GM18508 (cell line): ENCODE results near the gene NEGR1.
A peak's percentile ranks its signal among the peaks of the same experiment; 100 is the strongest.

Experiments used
- ATAC-seq: cut with Tn5 transposase; IDR thresholded peaks from one replicate; pipeline ENCODE4 v1.9.1; 2021; ENCODE audit warnings: moderate number of reproducible peaks; ENCODE audit not compliant: insufficient read depth, unreplicated experiment

The NEGR1 gene

DNA sequence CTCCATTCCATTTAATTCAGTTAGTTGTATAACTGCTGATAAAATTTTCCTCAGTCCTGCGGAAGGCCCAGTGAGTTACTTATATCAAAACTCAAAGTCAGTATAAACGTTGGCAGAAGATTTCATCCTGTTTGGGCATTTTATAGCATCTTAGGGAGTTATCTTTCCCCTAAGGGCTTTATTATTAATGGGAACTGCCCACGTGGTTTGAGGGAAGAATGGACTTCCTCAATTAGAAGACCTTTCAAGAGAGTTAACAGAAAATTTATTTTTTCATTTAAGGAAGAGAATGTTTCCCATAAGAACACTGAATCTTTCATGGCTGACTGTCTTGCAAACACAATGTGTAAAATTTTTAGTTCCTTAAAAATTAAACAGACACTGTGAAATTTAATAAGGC, 400.1 kb downstream of the NEGR1 start:
- ATAC-seq, result no peak

DNA sequence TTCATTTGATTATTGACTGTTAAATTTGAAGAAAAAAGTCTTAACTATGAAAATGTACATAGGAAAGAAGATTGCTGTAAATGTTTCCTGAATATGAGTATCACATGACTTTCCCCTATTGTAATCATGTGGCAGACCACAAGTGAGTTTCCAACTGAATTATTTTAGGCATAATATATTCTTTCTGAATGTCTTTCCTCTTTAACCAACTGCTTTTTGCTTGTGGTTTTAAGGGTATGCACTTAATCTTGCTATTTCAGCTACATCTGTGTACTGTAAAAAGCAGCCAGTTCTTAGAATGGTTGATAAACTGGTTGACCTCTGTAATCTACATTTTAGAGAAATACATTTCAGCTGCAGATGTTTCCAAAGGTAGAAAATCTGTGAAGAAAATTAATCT, 400.7 kb downstream of the NEGR1 start:
- ATAC-seq, result no peak

DNA sequence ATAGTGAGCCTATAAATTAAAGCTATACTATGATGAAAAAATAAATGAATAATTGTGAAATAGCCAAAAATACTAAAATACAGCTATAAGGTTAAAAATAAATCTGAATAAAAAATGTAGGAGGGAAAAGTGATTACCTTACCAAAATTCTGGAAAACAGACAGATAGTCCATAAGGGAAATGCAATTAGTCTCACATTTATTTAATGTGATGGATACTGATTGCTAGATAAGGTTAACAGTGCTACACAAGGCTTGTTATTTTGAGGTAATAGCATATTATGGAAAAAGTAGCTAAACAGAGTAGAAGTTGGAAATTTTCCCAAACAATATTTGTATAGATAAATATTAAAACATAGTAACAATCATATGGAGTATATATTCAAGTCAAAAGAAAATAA, 413.0 kb downstream of the NEGR1 start:
- no peak for ATAC-seq

DNA sequence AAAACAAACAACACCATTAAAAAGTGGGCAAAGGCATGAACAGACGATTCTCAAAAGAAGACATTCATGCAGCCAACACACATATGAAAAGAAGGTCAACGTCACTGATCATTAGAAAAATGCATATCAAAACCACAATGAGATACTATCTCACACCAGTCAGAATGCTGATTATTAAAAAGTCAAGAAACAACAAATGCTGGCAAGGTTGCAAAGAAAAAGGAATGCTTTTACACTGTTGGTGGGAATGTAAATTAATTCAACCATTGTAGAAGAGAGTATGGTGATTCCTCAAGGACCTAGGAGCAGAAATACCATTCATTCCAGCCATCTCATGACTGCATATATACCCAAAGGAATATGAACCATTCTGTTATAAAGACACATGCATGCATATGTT, 419.6 kb downstream of the NEGR1 start:
- ATAC-seq, result no peak

DNA sequence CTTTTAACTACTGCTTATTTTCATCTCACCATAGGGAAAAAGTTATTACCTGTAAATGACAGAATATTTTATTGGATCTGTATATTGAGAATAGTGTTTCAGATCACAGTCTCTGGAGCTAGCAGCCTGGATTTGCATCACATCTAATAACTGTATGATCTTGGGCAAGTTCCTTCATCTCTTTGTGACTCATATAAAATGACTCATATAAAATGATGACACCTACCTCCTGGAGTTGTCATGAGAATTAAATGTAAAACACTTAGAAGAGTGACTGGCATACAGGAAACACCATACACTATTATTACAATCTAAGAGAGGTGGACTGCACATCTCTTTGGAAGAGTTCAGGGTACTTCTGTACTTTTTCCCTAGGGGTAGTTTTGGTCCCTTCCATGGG, 421.3 kb downstream of the NEGR1 start:
- no peak for ATAC-seq

DNA sequence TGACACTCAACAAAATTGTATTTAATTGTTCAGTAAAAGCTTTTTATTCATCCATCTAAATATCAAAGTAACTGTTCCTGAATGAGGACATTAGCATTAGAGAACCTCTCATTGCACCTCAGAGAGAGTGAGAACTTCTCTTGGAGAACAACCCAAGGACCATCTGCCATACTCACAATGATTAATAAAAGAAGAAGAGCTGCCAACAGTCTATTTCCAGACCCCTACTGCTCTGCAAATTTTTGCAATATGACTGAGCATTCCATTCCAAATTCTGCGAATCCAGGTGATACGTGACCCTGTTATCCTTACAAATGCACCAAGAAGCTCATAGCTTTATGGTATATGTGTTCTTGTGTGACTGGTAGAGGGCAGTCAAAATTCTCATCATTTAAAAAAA, 422.5 kb downstream of the NEGR1 start:
- no peak for ATAC-seq

DNA sequence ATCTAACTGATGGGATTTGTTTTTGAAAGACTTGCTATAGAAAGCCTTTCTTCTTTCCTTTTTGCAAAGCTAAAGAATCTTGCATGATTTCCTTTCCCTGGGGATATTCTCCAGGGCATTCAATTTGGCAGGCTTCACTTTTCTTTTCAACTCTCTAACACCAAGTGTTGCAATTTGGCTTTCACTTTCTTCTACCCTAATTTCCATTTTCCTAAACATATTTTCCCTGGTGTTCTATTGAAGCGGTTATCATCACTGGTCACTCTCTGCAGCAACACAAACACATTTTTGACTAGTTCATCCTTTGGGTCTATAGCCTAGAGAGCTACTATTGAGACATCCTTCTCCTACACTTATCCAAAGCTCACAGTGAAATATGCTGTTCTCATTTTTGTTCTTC, 424.5 kb downstream of the NEGR1 start:
- ATAC-seq, result no peak

DNA sequence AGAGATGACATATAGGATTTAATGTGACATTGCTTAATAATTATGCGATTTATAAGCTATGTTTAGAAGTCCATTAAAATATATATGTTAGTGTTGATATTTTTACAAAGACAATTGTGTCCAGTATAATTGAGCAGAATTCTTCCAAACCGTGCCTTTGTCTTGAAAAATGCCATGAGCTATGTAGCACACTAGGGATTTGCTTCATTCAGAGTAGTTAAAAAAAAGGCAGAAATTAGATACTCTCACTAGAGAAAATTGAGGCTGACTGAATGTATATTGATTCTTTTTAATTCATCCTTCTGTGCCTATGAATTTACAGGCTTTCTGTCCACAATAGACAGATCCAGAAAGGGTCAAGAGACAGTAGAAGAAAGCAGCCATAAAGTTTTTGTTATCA, 429.0 kb downstream of the NEGR1 start:
- ATAC-seq, result no peak

DNA sequence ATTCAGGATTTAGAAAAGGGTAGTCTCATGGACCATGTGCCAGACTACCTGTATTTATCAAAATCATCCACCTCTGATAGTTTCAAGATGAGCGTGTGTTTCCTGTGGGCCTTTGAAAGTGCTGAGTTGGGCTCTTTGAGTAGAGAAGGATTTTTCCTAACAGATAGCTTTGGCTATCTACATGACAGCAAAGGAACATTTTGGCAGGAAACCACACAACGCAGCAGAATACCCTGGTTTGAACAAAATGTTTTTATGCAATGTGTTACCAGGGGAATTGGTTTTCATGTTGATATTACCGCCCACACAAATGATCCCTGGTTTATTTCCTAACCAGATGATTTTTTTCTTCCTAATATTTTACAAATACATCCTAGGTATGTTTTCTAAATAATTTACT, 431.4 kb downstream of the NEGR1 start:
- ATAC-seq, result no peak

DNA sequence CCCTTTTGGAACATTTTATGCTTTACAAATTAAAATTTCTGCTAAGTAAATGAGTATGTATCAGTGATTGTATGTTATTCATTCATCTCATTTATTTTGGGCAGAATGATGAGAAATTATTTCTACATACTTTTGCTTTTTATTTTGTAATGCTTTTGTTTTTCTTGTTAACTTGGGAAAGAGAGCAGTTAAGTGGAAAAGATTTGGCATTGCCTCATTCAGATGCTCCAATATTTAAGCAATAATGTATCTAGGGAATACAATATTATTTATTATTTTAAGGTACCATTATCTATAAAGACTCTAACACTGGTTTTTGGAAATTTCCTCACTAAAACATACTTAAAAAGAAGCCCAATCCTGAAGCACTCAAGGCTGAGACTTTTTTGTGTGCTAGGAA, 431.8 kb downstream of the NEGR1 start:
- ATAC-seq, result no peak

DNA sequence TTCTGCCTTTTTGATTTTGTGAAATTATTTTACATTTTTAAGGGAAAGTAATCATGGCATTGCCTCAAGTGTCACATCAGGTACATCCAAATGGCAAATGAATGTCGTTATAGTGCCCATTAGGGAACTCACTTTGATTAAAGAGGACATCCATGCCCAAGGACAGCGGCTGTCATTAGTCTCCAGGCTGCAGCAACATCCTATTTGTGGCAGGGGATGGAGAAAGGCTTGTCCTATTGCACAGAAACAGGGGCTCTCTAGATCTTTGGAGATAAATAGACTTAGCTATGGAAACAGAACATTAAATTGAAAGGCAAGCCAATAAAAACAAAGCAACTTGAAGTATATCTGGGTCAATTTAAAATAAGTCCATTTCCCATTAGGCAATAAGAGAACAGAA, 439.3 kb downstream of the NEGR1 start:
- no peak for ATAC-seq

DNA sequence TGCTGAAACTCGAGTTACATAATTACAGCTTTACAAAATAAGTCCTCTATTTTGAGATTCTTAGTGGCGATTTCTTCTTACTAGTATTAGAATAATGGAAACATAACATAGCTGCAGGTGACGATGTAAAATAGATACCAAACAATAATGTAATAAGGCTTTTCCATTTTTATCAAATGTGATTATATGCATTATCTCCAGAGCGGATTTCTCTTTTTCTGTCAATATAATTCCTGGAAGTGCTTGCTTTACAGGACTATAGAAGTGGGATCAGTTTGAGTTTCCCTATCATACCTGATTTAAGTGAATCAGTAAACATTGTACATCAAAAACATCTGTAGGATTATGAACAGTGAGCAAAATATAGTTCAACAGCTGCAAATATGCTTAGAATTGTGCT, 442.5 kb downstream of the NEGR1 start:
- no peak for ATAC-seq

DNA sequence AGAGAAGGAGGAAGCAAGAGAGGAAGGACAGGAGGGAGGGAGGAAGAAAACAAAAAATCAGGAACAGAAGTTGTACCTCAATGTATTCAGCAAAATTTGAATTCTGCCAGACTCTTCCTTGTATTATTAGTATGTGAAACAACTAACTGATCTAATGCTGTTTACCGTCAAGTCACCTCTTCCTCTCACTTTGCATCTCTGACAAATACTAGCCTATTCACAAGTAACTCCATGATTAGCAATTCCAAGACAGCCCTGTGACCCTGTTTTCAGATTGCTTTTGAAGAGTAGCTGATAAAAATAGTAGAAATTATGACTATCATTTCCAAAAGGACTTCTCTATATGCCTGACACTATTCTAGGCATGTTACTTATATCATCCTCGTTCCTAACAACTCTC, 445.4 kb downstream of the NEGR1 start:
- ATAC-seq, result no peak

DNA sequence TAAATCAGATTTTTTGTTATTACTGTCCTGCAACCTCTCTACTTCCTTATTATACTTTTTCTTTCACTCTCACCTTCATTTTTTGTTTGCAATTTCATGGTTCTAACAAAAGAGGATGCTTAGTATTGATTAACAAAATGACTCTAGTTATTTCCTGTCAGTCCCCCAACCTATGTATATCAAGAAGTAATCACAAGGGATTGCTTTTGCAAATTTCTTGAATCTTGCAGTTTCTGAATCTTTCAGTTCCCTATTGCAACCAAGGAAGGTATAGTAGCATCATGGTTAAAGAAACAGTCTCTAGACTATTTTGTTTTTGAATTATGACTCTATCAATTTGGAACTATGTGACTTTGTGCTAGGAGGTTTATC, 446.9 kb downstream of the NEGR1 start:
- ATAC-seq, result peak; percentile 81

DNA sequence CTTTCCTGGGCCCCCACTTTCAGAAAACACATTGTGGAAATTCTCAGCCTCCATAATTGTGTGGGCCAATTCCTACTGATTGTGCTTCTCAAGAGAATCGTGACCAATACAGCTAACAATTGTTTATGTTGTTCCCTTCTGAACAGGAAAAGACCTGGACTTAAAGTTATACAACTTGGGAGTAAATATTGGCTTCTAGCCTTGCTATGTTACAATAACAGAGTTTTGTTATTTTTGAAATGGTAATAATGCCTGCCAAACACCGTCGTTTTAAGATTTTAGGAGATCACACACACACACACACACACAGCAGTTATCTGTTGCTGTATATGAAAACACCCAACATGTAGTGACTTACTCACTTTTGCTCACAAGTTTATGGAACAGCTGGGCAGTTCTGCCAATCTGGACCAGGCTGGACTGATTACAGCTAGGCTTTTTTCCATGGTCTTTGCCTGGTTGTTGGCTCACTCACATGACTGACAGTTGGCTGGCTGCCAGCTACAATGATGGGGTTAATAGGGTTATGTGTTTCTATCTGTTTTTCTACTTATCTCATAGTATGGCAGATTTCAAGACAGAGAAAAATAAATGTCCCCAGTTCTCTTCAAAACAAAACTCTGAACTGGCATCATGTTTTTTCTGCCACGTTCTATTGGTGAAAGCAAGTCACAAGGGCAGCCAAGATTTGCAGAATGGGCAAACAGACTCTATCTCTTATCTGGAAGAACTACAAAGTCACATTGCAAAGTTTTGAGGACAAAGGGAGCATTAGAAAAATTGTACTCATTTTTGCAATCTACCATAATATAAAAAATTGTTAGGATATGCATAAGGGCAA, 447.5 kb downstream of the NEGR1 start:
- no peak for ATAC-seq

DNA sequence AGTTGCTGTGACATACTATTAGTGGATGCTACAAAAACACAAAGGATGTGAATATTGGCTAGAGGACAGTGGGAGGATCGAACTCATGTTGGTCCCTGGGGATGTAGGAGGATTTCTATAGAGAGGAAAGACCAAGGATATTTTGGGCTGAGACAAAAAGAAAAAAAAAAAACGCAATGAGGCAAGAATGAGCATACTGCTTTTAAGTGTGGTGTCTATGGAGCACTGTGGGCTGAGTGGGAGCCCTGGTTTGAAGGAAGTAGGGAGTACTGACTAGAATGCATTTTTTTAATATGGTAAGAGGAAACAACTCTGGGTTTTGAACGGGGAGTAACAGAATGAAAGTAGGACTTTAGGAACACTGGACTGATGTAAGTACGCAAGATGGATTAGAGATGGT, 450.7 kb downstream of the NEGR1 start:
- no peak for ATAC-seq

DNA sequence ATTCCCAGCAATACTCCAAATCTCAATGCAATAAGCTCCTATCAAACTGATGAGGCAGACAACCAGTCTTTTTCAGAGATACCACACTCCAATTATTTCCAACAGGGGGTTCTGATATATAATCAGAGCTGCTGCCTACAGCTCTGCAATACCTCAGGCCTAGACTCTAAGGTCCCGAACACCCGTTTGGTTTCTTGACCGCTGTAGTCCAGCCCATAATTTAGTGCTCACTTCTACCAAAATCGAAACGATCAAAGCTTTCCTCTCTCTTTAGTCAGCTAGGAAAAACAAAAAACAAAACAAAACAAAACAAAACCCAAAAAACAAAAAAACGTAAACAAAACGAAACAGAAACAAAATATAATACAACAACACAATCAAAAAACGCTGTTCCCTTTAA, 453.0 kb downstream of the NEGR1 start:
- no peak for ATAC-seq

DNA sequence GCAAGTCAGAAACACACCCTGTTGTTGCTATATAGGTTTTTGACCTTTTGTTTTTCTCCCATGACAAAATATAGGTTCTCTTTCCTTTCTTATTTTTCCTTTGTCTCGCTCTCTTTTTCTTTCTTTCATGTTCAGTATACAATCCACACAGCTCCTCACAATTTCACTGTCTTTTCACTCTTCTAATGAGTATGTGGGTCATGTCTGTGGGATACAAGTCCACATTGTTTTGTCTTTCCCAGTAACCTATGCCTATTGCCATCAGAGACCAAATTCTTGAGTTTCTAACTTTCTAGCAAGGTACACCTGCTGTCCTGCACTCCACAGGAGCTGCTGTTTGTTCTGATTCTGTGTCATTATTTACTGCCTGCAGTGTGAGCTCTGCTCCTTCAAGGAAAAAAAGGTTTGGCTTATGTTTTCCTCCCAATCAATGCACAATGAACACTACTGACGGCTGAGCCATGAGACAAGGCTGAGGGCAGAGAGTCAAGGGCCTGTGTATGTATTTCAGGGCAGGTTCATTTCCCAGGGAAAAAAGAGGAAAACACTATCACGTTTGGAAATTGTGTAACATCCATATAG, 453.8 kb downstream of the NEGR1 start:
- ATAC-seq, result no peak

DNA sequence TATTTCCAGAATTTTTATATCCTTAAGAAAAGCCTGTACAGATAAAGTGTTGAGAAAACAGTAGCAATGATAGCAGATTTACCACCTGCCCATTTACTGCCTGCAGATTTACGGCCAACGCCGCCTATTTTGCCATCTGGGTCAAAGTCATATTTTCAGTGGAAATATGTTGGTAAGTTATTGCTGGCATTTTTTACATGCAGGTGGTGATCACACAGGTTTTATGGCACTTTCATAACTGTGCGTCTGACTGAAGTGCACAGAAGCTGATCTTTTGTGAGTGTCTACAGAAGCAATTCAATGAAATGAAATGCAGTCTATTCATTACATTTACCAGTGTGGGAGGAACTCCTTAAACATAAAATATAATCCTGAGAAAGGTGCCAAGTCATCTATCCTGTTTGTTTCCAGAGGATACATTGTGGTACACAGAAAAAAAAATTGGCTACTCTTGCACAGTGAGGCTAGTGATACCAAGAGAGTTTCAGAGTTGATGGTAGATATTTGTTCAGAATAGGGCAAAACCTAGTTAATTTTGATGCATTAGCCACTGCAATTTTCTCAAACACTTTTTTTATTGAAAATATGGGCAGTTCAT, 458.5 kb downstream of the NEGR1 start:
- ATAC-seq, result no peak

DNA sequence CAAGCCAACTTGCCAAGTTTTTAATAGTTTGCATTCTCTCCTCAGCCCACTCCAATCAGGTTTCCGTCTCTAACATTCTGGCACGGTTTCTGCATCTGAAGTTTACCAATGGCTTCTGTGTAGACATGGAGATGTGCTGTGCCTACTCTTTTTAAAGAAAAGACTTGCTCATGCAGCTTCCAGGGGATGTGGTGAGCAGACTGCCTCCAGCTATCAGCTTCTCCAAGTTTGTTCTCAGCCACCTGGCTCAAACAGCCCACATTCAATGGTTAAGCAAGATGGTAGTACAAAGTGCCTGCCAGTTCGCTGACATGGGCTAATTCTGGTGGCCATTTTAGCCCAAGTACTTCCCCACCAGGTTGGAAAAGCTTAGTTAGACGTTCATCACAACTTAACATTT, 465.3 kb downstream of the NEGR1 start:
- no peak for ATAC-seq

DNA sequence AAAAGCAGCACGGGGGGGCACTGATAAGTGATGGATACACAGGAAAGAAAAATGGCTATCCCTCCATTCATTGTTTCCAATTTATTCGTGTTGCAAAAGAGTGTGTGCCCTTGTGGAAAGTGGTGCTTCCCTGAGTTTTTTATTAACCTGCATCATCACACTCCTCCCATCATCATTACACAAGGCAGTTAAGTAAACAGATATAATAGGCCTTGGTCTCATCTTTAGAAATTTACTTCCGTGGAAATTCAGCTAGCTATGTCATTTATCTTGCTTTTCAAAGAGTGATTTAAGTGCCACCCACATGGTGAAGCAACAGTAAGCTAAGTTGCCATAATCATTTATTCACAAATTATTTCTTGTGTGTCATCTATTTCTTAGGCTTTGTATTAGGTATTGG, 473.3 kb downstream of the NEGR1 start:
- ATAC-seq, result no peak

DNA sequence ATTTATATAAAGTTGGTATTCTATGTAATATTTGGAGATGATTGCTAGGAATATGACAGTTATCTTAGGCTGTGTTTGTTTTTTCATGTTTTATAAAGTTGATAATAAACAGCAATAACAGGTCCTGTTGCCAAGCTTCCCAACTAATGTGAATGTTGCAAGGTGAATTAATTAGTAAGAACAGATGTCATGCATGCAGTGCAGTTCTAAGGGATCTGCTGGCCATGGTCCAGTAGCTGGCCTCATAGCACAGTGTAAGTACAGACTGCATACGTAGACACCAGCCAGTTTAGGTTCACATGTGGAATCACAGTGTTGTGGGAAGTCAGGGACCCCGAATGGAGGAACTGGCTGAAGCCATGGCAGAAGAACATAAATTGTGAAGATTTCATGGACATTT, 478.2 kb downstream of the NEGR1 start:
- no peak for ATAC-seq
